Esophagus squamous epithelium (tissue), 4 donors: ENCODE results near the gene SKAP1.

Experiments
- POLR2A ChIP-seq, 4 donors: fragments of 450-650 bp; IDR thresholded peaks; one replicate each; pipeline ENCODE4 v1.6.1; 2017; ENCODE audit warnings: antibody characterized with exemption in 4 of 4, mild to moderate bottlenecking in 4 of 4, moderate library complexity in 3 of 4
- TF ChIP-seq, protein P1 (sequence below), 6 experiments: fragments of 450-650 bp in 4 of 6; fragments of 200-600 bp in 2 of 6; sonication (generic) in 2 of 6; IDR thresholded peaks; one replicate each; pipeline ENCODE4 v1.5.1; 2016 to 2019; ENCODE audit warnings: antibody characterized with exemption in 6 of 6, mild to moderate bottlenecking in 4 of 6, moderate library complexity in 4 of 6

DNA sequence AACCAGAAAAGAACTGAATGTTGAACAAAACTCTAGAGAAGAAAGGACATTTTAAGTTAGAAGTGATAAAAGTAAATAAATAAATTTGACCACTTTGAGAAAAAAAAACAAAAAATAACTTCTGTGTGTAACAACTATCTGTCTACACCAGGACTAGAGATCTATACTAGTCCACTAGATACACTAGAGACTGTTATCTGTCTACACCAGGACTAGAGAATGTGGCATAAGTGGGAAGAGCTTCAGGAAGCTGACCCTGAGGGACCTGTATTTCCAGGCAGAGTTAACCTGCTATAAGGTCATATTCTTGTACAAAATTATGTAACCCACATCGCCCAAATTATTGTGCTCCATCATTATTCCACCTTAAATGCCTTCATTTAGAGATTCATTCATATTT lies 160.8 kb downstream of the SKAP1 start:
- TF ChIP-seq, protein P1, sequence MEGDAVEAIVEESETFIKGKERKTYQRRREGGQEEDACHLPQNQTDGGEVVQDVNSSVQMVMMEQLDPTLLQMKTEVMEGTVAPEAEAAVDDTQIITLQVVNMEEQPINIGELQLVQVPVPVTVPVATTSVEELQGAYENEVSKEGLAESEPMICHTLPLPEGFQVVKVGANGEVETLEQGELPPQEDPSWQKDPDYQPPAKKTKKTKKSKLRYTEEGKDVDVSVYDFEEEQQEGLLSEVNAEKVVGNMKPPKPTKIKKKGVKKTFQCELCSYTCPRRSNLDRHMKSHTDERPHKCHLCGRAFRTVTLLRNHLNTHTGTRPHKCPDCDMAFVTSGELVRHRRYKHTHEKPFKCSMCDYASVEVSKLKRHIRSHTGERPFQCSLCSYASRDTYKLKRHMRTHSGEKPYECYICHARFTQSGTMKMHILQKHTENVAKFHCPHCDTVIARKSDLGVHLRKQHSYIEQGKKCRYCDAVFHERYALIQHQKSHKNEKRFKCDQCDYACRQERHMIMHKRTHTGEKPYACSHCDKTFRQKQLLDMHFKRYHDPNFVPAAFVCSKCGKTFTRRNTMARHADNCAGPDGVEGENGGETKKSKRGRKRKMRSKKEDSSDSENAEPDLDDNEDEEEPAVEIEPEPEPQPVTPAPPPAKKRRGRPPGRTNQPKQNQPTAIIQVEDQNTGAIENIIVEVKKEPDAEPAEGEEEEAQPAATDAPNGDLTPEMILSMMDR (IDR thresholded peaks at IDR 0.05): no peak
- TF ChIP-seq POLR2A (IDR thresholded peaks at IDR 0.05): no peak
